HT1080 (cell line): ENCODE results near the gene VAPB. TPM values are rescaled to one million over a fixed set of nuclear protein-coding genes. Genes with fewer than 3 reads are reported as not detected.

Experiments
- total RNA-seq: library from RNA; depleted of rRNA; stranded (reverse); fragments of >200 nt; shearing (Covaris generic); gene quantifications from 2 replicates; pipeline ENCODE4 v1.2.3, GENCODE V29; 2014; rRNA removed

The VAPB gene
- total RNA-seq, 1 experiment from 2014 or later, result 14.2 TPM

Other genes starting within 250 kb of the VAPB start
- gene ANKRD60, start 160.6 kb upstream of the VAPB start, total RNA-seq, result not detected in 2 replicates
- 12.7 and 16.0 TPM in 2 replicates for gene RAB22A, start 79.5 kb upstream of the VAPB start, total RNA-seq
- gene APCDD1L, start 126.2 kb downstream of the VAPB start, total RNA-seq, result 0.27 and 1.0 TPM in 2 replicates